Keratinocyte (primary cell): ENCODE results near the gene RNU1-1.

ENCODE experiments used
- EZH2 ChIP-seq: IDR thresholded peaks from one replicate; pipeline ENCODE4 v1.6.1; 2012; ENCODE audit warnings: inconsistent platforms, mild to moderate bottlenecking, low read length, moderate library complexity
- TF ChIP-seq, protein P1 (sequence below), 3 experiments: IDR thresholded peaks in 1 of 3; conservative IDR thresholded peaks in 1 of 3; optimal IDR thresholded peaks in 1 of 3; 2 replicates in 2 of 3; 3 replicates in 1 of 3; pipeline versions ENCODE3 to v1.5.1; 2011; ENCODE audit warnings: low read length in 3 of 3, mild to moderate bottlenecking in 3 of 3, moderate library complexity in 2 of 3, control low read depth in 1 of 3, inconsistent platforms in 1 of 3; ENCODE audit not compliant: insufficient read depth in 2 of 3; ENCODE audit errors: extremely low read depth in 1 of 3

DNA sequence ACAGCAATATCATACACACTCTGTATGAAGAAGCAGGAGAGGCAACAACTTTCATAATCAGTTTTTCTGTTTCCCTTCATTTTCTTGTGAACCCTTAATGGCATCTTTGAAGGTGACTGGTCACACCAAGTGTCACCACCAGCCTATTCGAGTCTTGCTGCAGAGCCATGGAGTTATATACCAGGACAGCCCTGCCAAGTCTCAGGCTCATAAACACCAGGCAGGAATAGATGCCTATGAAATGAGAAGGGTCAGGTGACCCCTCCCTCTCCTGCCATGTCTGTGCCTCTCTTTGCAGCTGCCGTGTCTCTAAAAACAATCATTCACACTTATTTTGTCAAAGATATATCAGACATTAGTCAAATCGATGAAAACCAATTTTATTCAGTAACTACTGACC, 45.5 kb downstream of the RNU1-1 start:
- TF ChIP-seq, protein P1, sequence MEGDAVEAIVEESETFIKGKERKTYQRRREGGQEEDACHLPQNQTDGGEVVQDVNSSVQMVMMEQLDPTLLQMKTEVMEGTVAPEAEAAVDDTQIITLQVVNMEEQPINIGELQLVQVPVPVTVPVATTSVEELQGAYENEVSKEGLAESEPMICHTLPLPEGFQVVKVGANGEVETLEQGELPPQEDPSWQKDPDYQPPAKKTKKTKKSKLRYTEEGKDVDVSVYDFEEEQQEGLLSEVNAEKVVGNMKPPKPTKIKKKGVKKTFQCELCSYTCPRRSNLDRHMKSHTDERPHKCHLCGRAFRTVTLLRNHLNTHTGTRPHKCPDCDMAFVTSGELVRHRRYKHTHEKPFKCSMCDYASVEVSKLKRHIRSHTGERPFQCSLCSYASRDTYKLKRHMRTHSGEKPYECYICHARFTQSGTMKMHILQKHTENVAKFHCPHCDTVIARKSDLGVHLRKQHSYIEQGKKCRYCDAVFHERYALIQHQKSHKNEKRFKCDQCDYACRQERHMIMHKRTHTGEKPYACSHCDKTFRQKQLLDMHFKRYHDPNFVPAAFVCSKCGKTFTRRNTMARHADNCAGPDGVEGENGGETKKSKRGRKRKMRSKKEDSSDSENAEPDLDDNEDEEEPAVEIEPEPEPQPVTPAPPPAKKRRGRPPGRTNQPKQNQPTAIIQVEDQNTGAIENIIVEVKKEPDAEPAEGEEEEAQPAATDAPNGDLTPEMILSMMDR (optimal IDR thresholded peaks at IDR 0.05 in 1 of 3, IDR thresholded peaks at IDR 0.05 in 1 of 3, conservative IDR thresholded peaks at IDR 0.05 in 1 of 3; ENCODE audit: extremely low read depth in 1 of 3, insufficient read depth in 2 of 3, low read length in 3 of 3), result no peak
- TF ChIP-seq EZH2, result no peak
